Pons (tissue), 1 donor: Measurements from ENCODE around the gene HSP90AA1.

ENCODE experiments used
- DNase-seq: peaks from one replicate; pipeline ENCODE4 v3.0.0-alpha.2; 2016; ENCODE audit warnings: low spot score

The HSP90AA1 gene

DNA sequence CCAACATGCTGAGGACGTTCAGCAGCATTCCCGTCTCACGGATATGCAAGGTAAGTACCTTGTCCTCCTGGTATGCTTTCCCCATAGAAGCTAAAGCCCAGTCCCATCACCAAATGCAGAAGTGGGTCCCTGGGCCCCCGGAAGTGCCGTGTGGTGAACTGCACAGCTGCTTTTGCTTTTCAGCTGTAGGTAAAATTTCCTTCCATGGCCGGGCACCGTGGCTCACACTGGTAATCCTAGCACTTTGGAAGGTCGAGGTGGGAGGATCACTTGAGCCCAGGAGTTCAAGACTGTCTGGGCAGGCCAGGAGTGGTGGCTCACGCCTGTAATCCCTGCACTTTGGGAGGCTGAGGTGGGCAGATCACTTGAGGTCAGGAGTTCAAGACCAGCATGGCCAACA lies 44.1 kb downstream of the HSP90AA1 start:
- no peak for DNase-seq

GRCh38 chr14:102040153-102040552 lies 46.7 kb downstream of the HSP90AA1 start:
- no peak for DNase-seq

DNA sequence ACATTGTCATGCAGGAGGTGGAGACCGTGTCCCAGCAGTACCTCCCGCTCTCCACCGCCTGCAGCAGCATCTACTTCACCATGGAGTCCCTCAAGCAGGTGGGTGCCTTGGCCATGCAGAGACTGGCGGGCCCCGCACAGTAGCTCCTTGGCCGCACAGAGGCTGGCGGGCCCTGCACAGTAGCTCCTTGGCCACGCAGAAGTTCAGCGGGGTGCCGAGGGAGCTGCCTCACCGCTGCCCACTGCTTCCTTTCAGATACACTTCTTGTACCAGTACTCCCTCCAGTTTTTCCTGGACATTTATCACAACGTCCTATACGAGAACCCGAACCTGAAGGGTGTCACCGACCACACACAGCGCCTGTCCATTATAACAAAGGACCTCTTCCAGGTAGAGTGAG lies 47.7 kb downstream of the HSP90AA1 start:
- no peak for DNase-seq

DNA sequence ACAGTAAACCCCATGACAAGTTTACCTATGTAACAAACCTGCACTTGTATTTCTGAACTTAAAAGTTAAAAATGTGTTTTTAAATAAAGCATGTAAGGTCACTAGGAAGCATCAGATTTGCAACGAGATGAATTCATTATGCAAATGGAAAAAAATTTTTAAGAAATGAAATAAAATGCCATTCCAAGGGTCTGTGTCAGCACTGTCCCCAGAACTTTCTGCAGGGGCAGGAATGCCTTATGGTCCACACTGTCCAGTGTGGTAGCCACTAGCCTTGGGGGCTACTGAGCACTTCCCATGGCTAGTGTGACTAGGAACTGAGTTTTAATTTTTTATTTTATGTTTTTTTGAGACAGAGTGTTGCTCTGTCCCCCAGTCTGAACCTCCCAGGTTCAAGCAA lies 49.2 kb downstream of the HSP90AA1 start:
- DNase-seq, result no peak

- no peak for DNase-seq
Measured at GRCh38 chr14:102035914-102036313, 50.9 kb downstream of the HSP90AA1 start.

DNA sequence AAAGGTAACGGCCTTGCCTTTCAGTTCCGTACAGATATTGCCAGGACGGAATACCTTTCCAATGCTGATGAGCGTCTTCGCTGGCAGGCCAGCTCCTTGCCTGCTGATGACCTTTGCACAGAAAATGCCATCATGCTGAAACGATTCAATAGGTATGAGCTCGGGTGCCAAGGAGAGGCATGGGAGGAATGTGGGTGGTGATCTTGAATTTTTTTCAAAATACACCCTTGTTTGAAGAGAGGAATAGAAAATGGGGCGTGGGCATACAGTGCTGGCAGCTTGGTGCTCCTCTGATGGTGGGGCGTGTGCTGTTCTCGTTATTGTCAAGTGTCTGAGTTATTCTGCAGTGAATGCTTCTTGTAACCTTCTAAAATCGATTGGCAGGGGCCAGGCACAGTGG lies 52.5 kb downstream of the HSP90AA1 start:
- no peak for DNase-seq

GRCh38 chr14:102033241-102033640 lies 53.6 kb downstream of the HSP90AA1 start:
- no peak for DNase-seq
